HEK293T (cell line): ENCODE results near the gene TTC39C.

ENCODE experiments used
- ARNT ChIP-seq: fragments of 450-650 bp; IDR thresholded peaks from 2 replicates; pipeline ENCODE4 v1.6.1; 2017; ENCODE audit warnings: mild to moderate bottlenecking
- ELF4 ChIP-seq: fragments of 450-650 bp; IDR thresholded peaks from 2 replicates; pipeline ENCODE4 v1.6.1; 2017; ENCODE audit warnings: antibody characterized with exemption
- FOXA1 ChIP-seq: fragments of 450-650 bp; IDR thresholded peaks from 2 replicates; pipeline ENCODE4 v1.6.1; 2016; ENCODE audit warnings: mild to moderate bottlenecking
- FOXM1 ChIP-seq: fragments of 450-650 bp; IDR thresholded peaks from 2 replicates; pipeline ENCODE4 v1.6.1; 2017; ENCODE audit warnings: mild to moderate bottlenecking, borderline replicate concordance
- NFRKB ChIP-seq: fragments of 450-650 bp; IDR thresholded peaks from 2 replicates; pipeline ENCODE4 v1.6.1; 2016; ENCODE audit warnings: mild to moderate bottlenecking, moderate library complexity
- ZNF384 ChIP-seq: fragments of 450-650 bp; IDR thresholded peaks from 2 replicates; pipeline ENCODE4 v1.6.1; 2016

- TF ChIP-seq ELF4 (no peak), FOXA1 (no peak), ARNT (no peak), FOXM1 (no peak), ZNF384 (no peak), NFRKB (no peak)
Measured at GRCh38 chr18:24031318-24031717, 16.8 kb downstream of the TTC39C start.
